Astrocyte (in vitro differentiated cells and primary cell): ENCODE results near the gene DIP2A. TPM values are rescaled to one million over a fixed set of nuclear protein-coding genes. Genes with fewer than 3 reads are reported as not detected.

Experiments used
- DNase-seq: peaks from one replicate; pipeline ENCODE4 v3.0.0-alpha.2; 2010; ENCODE audit warnings: low read depth
- FAIRE-seq: peaks from 2 replicates; lab custom pipeline; 2011; peaks lifted over from hg19 to GRCh38; lab: Jason Lieb, UNC
- H2AFZ ChIP-seq: 2 replicates; pipeline ENCODE4 v1.6.0; 2012; ENCODE audit warnings: low read depth, low read length, inconsistent platforms
- H3K27ac ChIP-seq: 2 replicates; pipeline ENCODE4 v1.5.1; 2011; ENCODE audit warnings: low read depth, low read length, inconsistent platforms
- H3K27me3 ChIP-seq: 2 replicates; pipeline ENCODE4 v1.6.0; 2011; ENCODE audit warnings: low read length, inconsistent platforms; ENCODE audit not compliant: insufficient read depth
- H3K36me3 ChIP-seq: 2 replicates; pipeline ENCODE4 v1.5.1; 2011; ENCODE audit warnings: low read length, inconsistent platforms; ENCODE audit not compliant: insufficient read depth
- H3K4me1 ChIP-seq: 2 replicates; pipeline ENCODE4 v1.5.1; 2011; ENCODE audit warnings: low read length, inconsistent platforms; ENCODE audit not compliant: insufficient read depth
- H3K4me2 ChIP-seq: 2 replicates; pipeline ENCODE4 v1.6.0; 2012; ENCODE audit warnings: low read length, inconsistent platforms
- H3K4me3 ChIP-seq: 2 replicates; pipeline ENCODE4 v1.5.1; 2011; ENCODE audit warnings: low read depth, mild to moderate bottlenecking, low read length, inconsistent platforms; ENCODE audit not compliant: insufficient read depth
- H3K79me2 ChIP-seq: 2 replicates; pipeline ENCODE4 v1.6.0; 2012; ENCODE audit warnings: mild to moderate bottlenecking, low read length, inconsistent platforms; ENCODE audit not compliant: insufficient read depth
- H3K9ac ChIP-seq: 2 replicates; pipeline ENCODE4 v1.6.0; 2012; ENCODE audit warnings: mild to moderate bottlenecking, low read length, inconsistent platforms
- H3K9me3 ChIP-seq: 2 replicates; pipeline ENCODE4 v1.5.1; 2012; ENCODE audit warnings: low read depth, mild to moderate bottlenecking, low read length, inconsistent platforms; ENCODE audit not compliant: insufficient read depth
- H4K20me1 ChIP-seq: 2 replicates; pipeline ENCODE4 v1.6.0; 2012; ENCODE audit warnings: low read length, inconsistent platforms; ENCODE audit not compliant: insufficient read depth
- H3K27ac Mint-ChIP-seq: one replicate; pipeline ENCODE4 v1.8.0; 2021; ENCODE audit warnings: mild to moderate bottlenecking, mixed read lengths; ENCODE audit not compliant: unreplicated experiment
- H3K27me3 Mint-ChIP-seq: one replicate; pipeline ENCODE4 v1.8.0; 2021; ENCODE audit warnings: low read depth, mixed read lengths; ENCODE audit not compliant: unreplicated experiment
- H3K36me3 Mint-ChIP-seq: one replicate; pipeline ENCODE4 v1.8.0; 2021; ENCODE audit warnings: low read depth, mixed read lengths; ENCODE audit not compliant: unreplicated experiment
- H3K4me1 Mint-ChIP-seq: one replicate; pipeline ENCODE4 v1.8.0; 2021; ENCODE audit warnings: low read depth, mixed read lengths; ENCODE audit not compliant: unreplicated experiment
- H3K4me3 Mint-ChIP-seq: one replicate; pipeline ENCODE4 v1.8.0; 2021; ENCODE audit warnings: mild to moderate bottlenecking, moderate library complexity, mixed read lengths; ENCODE audit not compliant: unreplicated experiment
- H3K9me3 Mint-ChIP-seq: one replicate; pipeline ENCODE4 v1.8.0; 2021; ENCODE audit warnings: mild to moderate bottlenecking, mixed read lengths; ENCODE audit not compliant: unreplicated experiment
- CTCF ChIP-seq: IDR thresholded peaks from 2 replicates; pipeline ENCODE4 v1.5.1; 2011; ENCODE audit warnings: low read depth, mild to moderate bottlenecking, inconsistent platforms, low read length, moderate library complexity; ENCODE audit not compliant: insufficient read depth
- EZH2 ChIP-seq: IDR thresholded peaks from 2 replicates; pipeline ENCODE4 v1.6.1; 2012; ENCODE audit warnings: mild to moderate bottlenecking, low read length, inconsistent platforms; ENCODE audit not compliant: insufficient read depth
- total RNA-seq: library from RNA; stranded (reverse); gene quantifications from 2 replicates; pipeline ENCODE4 v1.2.1, GENCODE V29; 2021

Gene DIP2A
- total RNA-seq, 1 donor from 2014 or later, result 35.4 TPM

DNA sequence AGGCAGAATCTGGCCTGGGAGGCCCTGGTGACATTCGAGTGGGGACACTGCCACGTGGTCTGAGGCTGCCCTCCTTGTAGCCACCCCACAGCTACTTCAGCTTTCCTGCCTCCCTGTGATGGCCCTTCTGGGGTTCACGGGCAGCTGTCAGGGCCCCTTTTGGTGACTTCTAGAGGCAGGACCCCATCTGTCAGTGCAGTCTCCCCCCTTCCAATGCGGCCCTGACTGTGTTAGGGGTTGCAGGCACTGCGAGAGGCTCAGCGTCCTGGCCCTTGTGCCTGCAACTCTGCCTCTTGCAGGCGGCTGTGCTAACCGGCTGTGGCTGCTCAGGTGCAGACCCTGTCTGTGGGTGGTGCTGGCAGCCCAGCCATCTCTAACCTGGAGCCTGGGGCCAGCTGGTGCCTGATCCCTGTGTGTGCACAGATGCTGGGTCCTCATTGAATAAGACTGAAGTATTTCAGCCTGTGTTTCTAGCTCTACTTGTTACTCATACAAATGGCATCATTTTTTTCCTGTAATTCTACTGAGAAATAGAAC is 84.0 kb downstream of the DIP2A start:
- no peaks in the 10 kb centered on the region for H3K9me3 ChIP-seq
- peaks cover 15% of the 10 kb centered on the region for H3K36me3 ChIP-seq
- no peaks in the 10 kb centered on the region for H3K9me3 Mint-ChIP-seq
- DNase-seq (no peak), FAIRE-seq (no peak)
- no peak overlapping the region for H3K27ac ChIP-seq
- TF ChIP-seq EZH2, result no peak
- TF ChIP-seq CTCF, result no peak
- H3K27me3 ChIP-seq, result no peaks in the 10 kb centered on the region
- H3K4me1 Mint-ChIP-seq, result no peaks in the 10 kb centered on the region
- no peak overlapping the region for H3K4me3 ChIP-seq
- H3K27me3 Mint-ChIP-seq, result no peaks in the 10 kb centered on the region
- H2AFZ ChIP-seq, result no peak overlapping the region
- no peak overlapping the region for H3K4me3 Mint-ChIP-seq
- no peak overlapping the region for H3K4me2 ChIP-seq
- H4K20me1 ChIP-seq, result peaks cover 9% of the 10 kb centered on the region
- no peaks in the 10 kb centered on the region for H3K79me2 ChIP-seq
- no peak overlapping the region for H3K9ac ChIP-seq
- H3K4me1 ChIP-seq, result no peaks in the 10 kb centered on the region
- H3K27ac Mint-ChIP-seq, result no peak overlapping the region
- H3K36me3 Mint-ChIP-seq, result peaks cover 21% of the 10 kb centered on the region

DNA sequence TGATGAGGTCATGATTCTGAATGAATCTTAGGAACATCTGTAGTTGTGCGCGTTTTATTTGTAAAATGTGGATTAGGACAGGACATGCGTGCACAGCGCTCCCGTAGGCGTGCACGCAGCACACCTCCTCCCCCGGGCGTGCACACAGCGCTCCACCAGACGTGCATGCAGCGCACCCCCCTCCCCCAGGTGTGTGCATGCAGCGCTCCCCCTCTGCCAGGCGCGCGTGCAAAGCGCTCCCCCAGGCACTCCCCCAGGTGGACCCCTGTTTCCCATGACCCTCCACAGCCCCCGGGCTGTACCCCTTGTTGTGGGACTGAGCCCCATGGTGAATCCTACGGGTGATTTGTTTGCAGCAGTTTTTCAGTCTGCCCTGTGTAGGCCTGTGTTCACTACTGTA is 84.6 kb downstream of the DIP2A start:
- Histone ChIP-seq H3K4me2 (no peak overlapping the region), H2AFZ (no peak overlapping the region), H3K9me3 (no peaks in the 10 kb centered on the region), H3K27ac (no peak overlapping the region), H3K27me3 (no peaks in the 10 kb centered on the region), H3K36me3 (peaks cover 14% of the 10 kb centered on the region), H3K79me2 (no peaks in the 10 kb centered on the region), H3K4me1 (no peaks in the 10 kb centered on the region), H3K9ac (no peak overlapping the region), H4K20me1 (peaks cover 9% of the 10 kb centered on the region), H3K4me3 (no peak overlapping the region)
- TF ChIP-seq EZH2, result no peak
- no peak for TF ChIP-seq CTCF
- H3K27me3 Mint-ChIP-seq, result no peaks in the 10 kb centered on the region
- DNase-seq (no peak), FAIRE-seq (no peak)
- H3K9me3 Mint-ChIP-seq, result no peaks in the 10 kb centered on the region
- peaks cover 21% of the 10 kb centered on the region for H3K36me3 Mint-ChIP-seq
- no peak overlapping the region for H3K27ac Mint-ChIP-seq
- no peak overlapping the region for H3K4me3 Mint-ChIP-seq
- H3K4me1 Mint-ChIP-seq, result no peaks in the 10 kb centered on the region

DNA sequence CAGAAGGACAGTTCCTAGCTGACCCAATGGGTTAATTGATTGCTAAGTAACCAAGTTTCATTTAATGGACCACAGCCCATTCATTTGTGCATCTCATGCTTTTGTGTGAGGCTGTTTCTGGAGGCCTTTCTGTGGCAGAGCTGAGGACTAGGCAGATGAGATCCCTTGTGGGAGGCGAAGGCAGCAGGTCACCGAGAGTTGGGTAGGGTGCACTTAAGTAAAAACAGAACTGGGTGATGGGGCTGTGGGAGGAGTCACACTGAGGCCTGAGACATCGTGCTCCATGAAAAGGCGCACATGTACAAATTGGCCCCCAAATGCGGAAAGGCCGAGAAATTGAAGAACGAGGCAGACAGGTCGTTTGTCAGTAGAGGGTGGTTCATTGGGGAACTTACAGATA is 85.3 kb downstream of the DIP2A start:
- Histone ChIP-seq H3K27me3 (no peaks in the 10 kb centered on the region), H3K36me3 (peaks cover 18% of the 10 kb centered on the region), H3K4me3 (no peak overlapping the region), H3K27ac (no peak overlapping the region), H3K79me2 (no peaks in the 10 kb centered on the region), H2AFZ (no peak overlapping the region), H3K9me3 (no peaks in the 10 kb centered on the region), H3K4me1 (no peaks in the 10 kb centered on the region), H3K4me2 (no peak overlapping the region), H4K20me1 (peaks cover 9% of the 10 kb centered on the region), H3K9ac (no peak overlapping the region)
- no peak overlapping the region for H3K4me3 Mint-ChIP-seq
- H3K27ac Mint-ChIP-seq, result no peak overlapping the region
- DNase-seq, result no peak
- H3K36me3 Mint-ChIP-seq, result peaks cover 24% of the 10 kb centered on the region
- H3K9me3 Mint-ChIP-seq, result no peaks in the 10 kb centered on the region
- H3K27me3 Mint-ChIP-seq, result no peaks in the 10 kb centered on the region
- H3K4me1 Mint-ChIP-seq, result no peaks in the 10 kb centered on the region
- no peak for TF ChIP-seq EZH2
- TF ChIP-seq CTCF, result no peak
- no peak for FAIRE-seq
